ENCODE results near the gene MILR1. TPM values are rescaled to one million over a fixed set of nuclear protein-coding genes. Genes with fewer than 3 reads are reported as not detected.

The MILR1 gene
- 0.67 TPM for total RNA-seq
- not detected for polyA plus RNA-seq

GRCh38 chr17:64448665-64449512, at the start of gene MILR1:
Gene MILR1 (plus strand): TSS chr17:64449115. CDS start chr17:64449169, 54 bp downstream.
- no peaks in the 10 kb centered on the region for H3K4me1 ChIP-seq (ENCODE audit: control insufficient read depth, insufficient read depth, low read length, poor library complexity, severe bottlenecking)
- Mint-ChIP-seq H3K27me3 (peaks cover 14% of the 10 kb centered on the region), H3K9me3 (peaks cover 0 to 1% (median 0%) of the 10 kb centered on the region in 7 donors), H3K36me3 (no peaks in the 10 kb centered on the region), H3K4me3 (no peak within 1 kb of the TSS), H3K27ac (peak within 1 kb of the TSS in 1 of 3 donors; percentile 55), H3K4me1 (peaks cover 0 to 4% (median under 1%) of the 10 kb centered on the region in 4 donors)
- ATAC-seq (ENCODE audit: low read depth in 2 of 2) (peak in 1 of 2 donors; percentile 43), DNase-seq (no peak)
- H3K9me3 ChIP-seq (ENCODE audit: control insufficient read depth in 2 of 2, low read length in 2 of 2), result no peaks in the 10 kb centered on the region
- no peak within 1 kb of the TSS for H3K27ac ChIP-seq (ENCODE audit: insufficient read depth, low read length, poor library complexity, severe bottlenecking)
- no peaks in the 10 kb centered on the region for H3K36me3 ChIP-seq (ENCODE audit: control insufficient read depth, insufficient read depth, low read length)
- H3K27me3 ChIP-seq (ENCODE audit: control insufficient read depth, insufficient read depth, low read length), result no peaks in the 10 kb centered on the region
- H3K4me3 ChIP-seq (ENCODE audit: low read depth, low read length), result no peak within 1 kb of the TSS

- Histone ChIP-seq H3K9me3 (ENCODE audit: control insufficient read depth in 2 of 2, low read length in 2 of 2) (no peaks in the 10 kb centered on the region), H3K4me1 (ENCODE audit: control insufficient read depth, insufficient read depth, low read length, poor library complexity, severe bottlenecking) (no peaks in the 10 kb centered on the region), H3K36me3 (ENCODE audit: control insufficient read depth, insufficient read depth, low read length) (no peaks in the 10 kb centered on the region), H3K27ac (ENCODE audit: insufficient read depth, low read length, poor library complexity, severe bottlenecking) (no peak overlapping the region), H3K27me3 (ENCODE audit: control insufficient read depth, insufficient read depth, low read length) (peaks cover 3% of the 10 kb centered on the region), H3K4me3 (ENCODE audit: low read depth, low read length) (no peak overlapping the region)
- Mint-ChIP-seq H3K4me1 (peaks cover 0 to 37% (median 9%) of the 10 kb centered on the region in 4 donors), H3K27me3 (peaks cover 8% of the 10 kb centered on the region), H3K36me3 (no peaks in the 10 kb centered on the region), H3K9me3 (no peaks in the 10 kb centered on the region), H3K27ac (no peak overlapping the region), H3K4me3 (no peak overlapping the region)
- DNase-seq (no peak), ATAC-seq (ENCODE audit: low read depth in 2 of 2) (no peak)
Observed at GRCh38 chr17:64399767-64400156, 49.2 kb upstream of the MILR1 start.

GRCh38 chr17:64400642-64401041, 48.3 kb upstream of the MILR1 start:
- DNase-seq, result no peak
- H3K4me3 ChIP-seq (ENCODE audit: low read depth, low read length), result no peak overlapping the region
- peak overlapping the region in 2 of 3 donors; percentile 14 to 86 for H3K27ac Mint-ChIP-seq

GRCh38 chr17:64401244-64401860, 47.6 kb upstream of the MILR1 start:
- Mint-ChIP-seq H3K36me3 (no peaks in the 10 kb centered on the region), H3K9me3 (no peaks in the 10 kb centered on the region), H3K4me1 (peaks cover 0 to 28% (median 7%) of the 10 kb centered on the region in 4 donors), H3K27ac (no peak overlapping the region), H3K27me3 (peaks cover 4% of the 10 kb centered on the region), H3K4me3 (no peak overlapping the region)
- DNase-seq, result no peak
- no peaks in the 10 kb centered on the region for H3K4me1 ChIP-seq (ENCODE audit: control insufficient read depth, insufficient read depth, low read length, poor library complexity, severe bottlenecking)
- no peaks in the 10 kb centered on the region for H3K9me3 ChIP-seq (ENCODE audit: control insufficient read depth in 2 of 2, low read length in 2 of 2)
- no peak overlapping the region for H3K27ac ChIP-seq (ENCODE audit: insufficient read depth, low read length, poor library complexity, severe bottlenecking)
- H3K27me3 ChIP-seq (ENCODE audit: control insufficient read depth, insufficient read depth, low read length), result peaks cover 2% of the 10 kb centered on the region
- no peak overlapping the region for H3K4me3 ChIP-seq (ENCODE audit: low read depth, low read length)
- no peak for ATAC-seq (ENCODE audit: low read depth in 2 of 2)
- H3K36me3 ChIP-seq (ENCODE audit: control insufficient read depth, insufficient read depth, low read length), result no peaks in the 10 kb centered on the region

More at GRCh38 chr17:64400642-64401041, 48.3 kb upstream of the MILR1 start:
- H3K27ac ChIP-seq (ENCODE audit: insufficient read depth, low read length, poor library complexity, severe bottlenecking), result no peak overlapping the region
- no peaks in the 10 kb centered on the region for H3K36me3 Mint-ChIP-seq
- H3K4me1 ChIP-seq (ENCODE audit: control insufficient read depth, insufficient read depth, low read length, poor library complexity, severe bottlenecking), result no peaks in the 10 kb centered on the region
- no peak for ATAC-seq (ENCODE audit: low read depth in 2 of 2)
- peaks cover 2% of the 10 kb centered on the region for H3K27me3 ChIP-seq (ENCODE audit: control insufficient read depth, insufficient read depth, low read length)
- peaks cover 0 to 34% (median 9%) of the 10 kb centered on the region in 4 donors for H3K4me1 Mint-ChIP-seq
- H3K9me3 Mint-ChIP-seq, result no peaks in the 10 kb centered on the region
- no peaks in the 10 kb centered on the region for H3K9me3 ChIP-seq (ENCODE audit: control insufficient read depth in 2 of 2, low read length in 2 of 2)
- peaks cover 8% of the 10 kb centered on the region for H3K27me3 Mint-ChIP-seq
- H3K4me3 Mint-ChIP-seq, result peak overlapping the region in 1 of 4 donors; percentile 24
- no peaks in the 10 kb centered on the region for H3K36me3 ChIP-seq (ENCODE audit: control insufficient read depth, insufficient read depth, low read length)

- no peak overlapping the region for H3K27ac ChIP-seq (ENCODE audit: insufficient read depth, low read length, poor library complexity, severe bottlenecking)
- H3K4me3 ChIP-seq (ENCODE audit: low read depth, low read length), result no peak overlapping the region
- H3K27me3 Mint-ChIP-seq, result peaks cover 4% of the 10 kb centered on the region
- no peaks in the 10 kb centered on the region for H3K36me3 Mint-ChIP-seq
- no peaks in the 10 kb centered on the region for H3K27me3 ChIP-seq (ENCODE audit: control insufficient read depth, insufficient read depth, low read length)
- H3K4me1 ChIP-seq (ENCODE audit: control insufficient read depth, insufficient read depth, low read length, poor library complexity, severe bottlenecking), result no peaks in the 10 kb centered on the region
- ATAC-seq (ENCODE audit: low read depth in 2 of 2) (no peak), DNase-seq (no peak)
- H3K9me3 ChIP-seq (ENCODE audit: control insufficient read depth in 2 of 2, low read length in 2 of 2), result no peaks in the 10 kb centered on the region
- H3K27ac Mint-ChIP-seq, result peak overlapping the region in 1 of 3 donors; percentile 7
- H3K4me3 Mint-ChIP-seq, result no peak overlapping the region
- H3K9me3 Mint-ChIP-seq, result no peaks in the 10 kb centered on the region
- H3K4me1 Mint-ChIP-seq, result peaks cover 0 to 25% (median 7%) of the 10 kb centered on the region in 4 donors
- no peaks in the 10 kb centered on the region for H3K36me3 ChIP-seq (ENCODE audit: control insufficient read depth, insufficient read depth, low read length)
Observed at GRCh38 chr17:64401941-64402340, 47.0 kb upstream of the MILR1 start.

GRCh38 chr17:64402469-64402868, 46.4 kb upstream of the MILR1 start:
- DNase-seq (no peak), ATAC-seq (ENCODE audit: low read depth in 2 of 2) (no peak)
- Mint-ChIP-seq H3K27ac (no peak overlapping the region), H3K27me3 (peaks cover 4% of the 10 kb centered on the region), H3K9me3 (no peaks in the 10 kb centered on the region), H3K4me1 (peaks cover 0 to 25% (median 7%) of the 10 kb centered on the region in 4 donors), H3K4me3 (no peak overlapping the region), H3K36me3 (no peaks in the 10 kb centered on the region)
- no peaks in the 10 kb centered on the region for H3K4me1 ChIP-seq (ENCODE audit: control insufficient read depth, insufficient read depth, low read length, poor library complexity, severe bottlenecking)
- no peaks in the 10 kb centered on the region for H3K36me3 ChIP-seq (ENCODE audit: control insufficient read depth, insufficient read depth, low read length)
- no peaks in the 10 kb centered on the region for H3K9me3 ChIP-seq (ENCODE audit: control insufficient read depth in 2 of 2, low read length in 2 of 2)
- no peaks in the 10 kb centered on the region for H3K27me3 ChIP-seq (ENCODE audit: control insufficient read depth, insufficient read depth, low read length)
- H3K27ac ChIP-seq (ENCODE audit: insufficient read depth, low read length, poor library complexity, severe bottlenecking), result no peak overlapping the region
- no peak overlapping the region for H3K4me3 ChIP-seq (ENCODE audit: low read depth, low read length)

GRCh38 chr17:64403881-64404460, 44.9 kb upstream of the MILR1 start:
- H3K4me1 ChIP-seq (ENCODE audit: control insufficient read depth, insufficient read depth, low read length, poor library complexity, severe bottlenecking), result no peaks in the 10 kb centered on the region
- Mint-ChIP-seq H3K27me3 (no peaks in the 10 kb centered on the region), H3K4me3 (no peak overlapping the region), H3K4me1 (peaks cover 0 to 16% (median 6%) of the 10 kb centered on the region in 4 donors), H3K27ac (no peak overlapping the region), H3K36me3 (no peaks in the 10 kb centered on the region), H3K9me3 (no peaks in the 10 kb centered on the region)
- no peaks in the 10 kb centered on the region for H3K27me3 ChIP-seq (ENCODE audit: control insufficient read depth, insufficient read depth, low read length)
- no peaks in the 10 kb centered on the region for H3K9me3 ChIP-seq (ENCODE audit: control insufficient read depth in 2 of 2, low read length in 2 of 2)
- DNase-seq, result no peak
- no peak overlapping the region for H3K4me3 ChIP-seq (ENCODE audit: low read depth, low read length)
- H3K36me3 ChIP-seq (ENCODE audit: control insufficient read depth, insufficient read depth, low read length), result no peaks in the 10 kb centered on the region
- H3K27ac ChIP-seq (ENCODE audit: insufficient read depth, low read length, poor library complexity, severe bottlenecking), result no peak overlapping the region
- ATAC-seq (ENCODE audit: low read depth in 2 of 2), result no peak

Data from CD4-positive, CD25-positive, alpha-beta regulatory T cell (primary cell).